ENCODE measurements around the gene RUSC1.

The RUSC1 gene

GRCh38 chr1:155296661-155297060 lies 24.0 kb upstream of the RUSC1 start:
- Histone ChIP-seq H3K27ac (ENCODE audit: low read length) (no peak overlapping the region), H3K27me3 (ENCODE audit: control insufficient read depth, insufficient read depth, low read length) (peaks cover 8% of the 10 kb centered on the region; the same call in 1 of the 2 replicates), H3K36me3 (ENCODE audit: control insufficient read depth, insufficient read depth, low read length) (no peaks in the 10 kb centered on the region), H3K4me1 (ENCODE audit: control insufficient read depth, insufficient read depth, low read length) (peaks cover 8% of the 10 kb centered on the region; the same call in 1 of the 2 replicates), H3K4me3 (ENCODE audit: low read length) (no peak overlapping the region), H3K9me3 (ENCODE audit: control insufficient read depth, insufficient read depth, low read length) (no peaks in the 10 kb centered on the region)
- no peak for DNase-seq (ENCODE audit: low read depth, low spot score)
- WGBS (ENCODE audit: insufficient coverage, insufficient read length): no CpG with 5 or more reads among the region's 3 CpGs

GRCh38 chr1:155297384-155297783 lies 23.3 kb upstream of the RUSC1 start:
- Histone ChIP-seq H3K27me3 (ENCODE audit: control insufficient read depth, insufficient read depth, low read length) (peaks cover 8% of the 10 kb centered on the region; the same call in 1 of the 2 replicates), H3K27ac (ENCODE audit: low read length) (no peak overlapping the region), H3K36me3 (ENCODE audit: control insufficient read depth, insufficient read depth, low read length) (no peaks in the 10 kb centered on the region), H3K4me3 (ENCODE audit: low read length) (no peak overlapping the region), H3K9me3 (ENCODE audit: control insufficient read depth, insufficient read depth, low read length) (no peaks in the 10 kb centered on the region), H3K4me1 (ENCODE audit: control insufficient read depth, insufficient read depth, low read length) (peaks cover 8% of the 10 kb centered on the region; the same call in 1 of the 2 replicates)
- DNase-seq (ENCODE audit: low read depth, low spot score): no peak
- 100% methylated on average over 2 of the region's 7 CpGs for WGBS (ENCODE audit: insufficient coverage, insufficient read length)

- no CpG with 5 or more reads among the region's 8 CpGs for WGBS (ENCODE audit: insufficient coverage, insufficient read length)
- no peak for DNase-seq (ENCODE audit: low read depth, low spot score)
- peaks cover 4% of the 10 kb centered on the region; the same call in 1 of the 2 replicates for H3K4me1 ChIP-seq (ENCODE audit: control insufficient read depth, insufficient read depth, low read length)
- H3K4me3 ChIP-seq (ENCODE audit: low read length): no peak overlapping the region
- H3K9me3 ChIP-seq (ENCODE audit: control insufficient read depth, insufficient read depth, low read length): no peaks in the 10 kb centered on the region
- H3K27me3 ChIP-seq (ENCODE audit: control insufficient read depth, insufficient read depth, low read length): no peaks in the 10 kb centered on the region
- no peak overlapping the region for H3K27ac ChIP-seq (ENCODE audit: low read length)
- no peaks in the 10 kb centered on the region for H3K36me3 ChIP-seq (ENCODE audit: control insufficient read depth, insufficient read depth, low read length)
These were observed 20.7 kb upstream of the RUSC1 start for GRCh38 chr1:155300024-155300423.

DNA sequence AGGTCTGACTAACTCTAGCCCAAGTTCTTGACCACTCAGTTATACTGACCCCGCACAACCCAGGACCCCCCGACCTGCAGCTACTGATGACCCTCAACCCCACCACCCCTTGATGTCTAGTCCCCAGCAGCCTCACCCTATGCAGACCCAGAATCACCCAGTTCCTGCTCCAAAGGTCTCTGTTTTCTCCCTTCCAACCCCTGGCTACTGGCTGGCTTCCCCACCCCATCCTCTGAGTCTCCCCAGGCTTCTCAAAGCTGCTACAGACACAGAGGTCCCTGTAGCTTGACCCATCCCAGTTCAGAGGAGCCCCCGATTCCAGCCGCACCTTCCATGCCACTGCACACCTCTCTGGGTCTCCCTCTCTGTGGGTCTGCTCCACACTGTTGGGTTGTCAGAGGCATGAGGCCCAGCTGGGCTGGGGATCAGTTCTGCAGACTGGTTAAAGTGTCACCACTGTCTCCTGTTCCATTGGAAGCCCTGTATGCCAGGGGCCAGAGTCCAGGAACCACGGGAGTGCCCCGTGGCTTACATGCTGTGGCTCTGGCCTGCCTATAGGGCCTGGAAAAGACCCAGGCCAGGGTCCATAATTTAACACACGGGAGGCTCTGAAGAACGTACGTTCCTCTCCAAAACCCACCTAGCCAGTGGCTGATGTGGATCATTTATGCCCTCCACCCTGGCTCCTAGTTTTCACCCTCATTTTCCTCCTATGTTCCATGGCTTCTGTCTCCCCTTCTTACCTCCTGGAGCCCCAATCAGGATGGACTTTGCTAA lies 20.0 kb upstream of the RUSC1 start:
- no peaks in the 10 kb centered on the region for H3K9me3 ChIP-seq (ENCODE audit: control insufficient read depth, insufficient read depth, low read length)
- whole genome bisulfite sequencing (ENCODE audit: insufficient coverage, insufficient read length): no CpG with 5 or more reads among the region's 9 CpGs
- no peaks in the 10 kb centered on the region for H3K27me3 ChIP-seq (ENCODE audit: control insufficient read depth, insufficient read depth, low read length)
- peaks cover 3% of the 10 kb centered on the region; the same call in 1 of the 2 replicates for H3K4me1 ChIP-seq (ENCODE audit: control insufficient read depth, insufficient read depth, low read length)
- H3K27ac ChIP-seq (ENCODE audit: low read length): no peak overlapping the region
- no peaks in the 10 kb centered on the region for H3K36me3 ChIP-seq (ENCODE audit: control insufficient read depth, insufficient read depth, low read length)
- DNase-seq (ENCODE audit: low read depth, low spot score): no peak
- no peak overlapping the region for H3K4me3 ChIP-seq (ENCODE audit: low read length)

GRCh38 chr1:155301342-155301841 lies 19.3 kb upstream of the RUSC1 start, which contains the start of gene PKLR:
PKLR (minus strand) TSS chr1:155301438; CDS start chr1:155301395, 43 bp downstream.
- H3K36me3 ChIP-seq (ENCODE audit: control insufficient read depth, insufficient read depth, low read length): no peaks in the 10 kb centered on the region
- H3K27ac ChIP-seq (ENCODE audit: low read length): no peak within 1 kb of the TSS
- H3K4me3 ChIP-seq (ENCODE audit: low read length): no peak within 1 kb of the TSS
- DNase-seq (ENCODE audit: low read depth, low spot score): no peak
- peaks cover 1% of the 10 kb centered on the region; the same call in 1 of the 2 replicates for H3K4me1 ChIP-seq (ENCODE audit: control insufficient read depth, insufficient read depth, low read length)
- no peaks in the 10 kb centered on the region for H3K27me3 ChIP-seq (ENCODE audit: control insufficient read depth, insufficient read depth, low read length)
- no CpG with 5 or more reads among the region's 5 CpGs for WGBS (ENCODE audit: insufficient coverage, insufficient read length)
- no peaks in the 10 kb centered on the region for H3K9me3 ChIP-seq (ENCODE audit: control insufficient read depth, insufficient read depth, low read length)

DNA sequence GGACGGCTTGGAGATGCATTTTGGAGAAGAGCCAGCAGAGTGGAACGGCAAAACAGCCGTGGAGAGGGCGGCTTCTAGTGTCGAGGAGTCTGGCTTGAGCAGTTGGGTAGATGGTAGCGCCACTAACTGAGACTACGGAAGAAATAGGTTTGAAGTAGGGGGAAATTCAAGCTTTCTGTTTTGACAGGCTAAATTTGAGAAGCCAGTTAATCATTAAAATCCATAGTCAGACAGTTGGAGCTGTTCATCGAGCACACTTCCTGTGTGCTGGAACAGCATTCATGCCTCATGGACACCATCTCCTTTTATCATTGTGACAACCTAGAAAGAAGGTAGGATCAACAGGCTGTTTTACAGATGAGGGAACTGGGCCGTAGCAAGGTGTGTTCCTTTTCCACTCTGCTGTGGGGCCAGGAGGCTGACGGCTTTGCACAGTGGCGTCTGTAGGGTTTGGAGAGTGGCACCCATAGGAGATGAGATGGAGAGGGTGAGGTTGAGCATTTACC lies 16.1 kb upstream of the RUSC1 start:
- no peak for DNase-seq (ENCODE audit: low read depth, low spot score)
- Histone ChIP-seq H3K36me3 (ENCODE audit: control insufficient read depth, insufficient read depth, low read length) (no peaks in the 10 kb centered on the region), H3K4me3 (ENCODE audit: low read length) (no peak overlapping the region), H3K27ac (ENCODE audit: low read length) (no peak overlapping the region), H3K4me1 (ENCODE audit: control insufficient read depth, insufficient read depth, low read length) (no peaks in the 10 kb centered on the region; the same call in 1 of the 2 replicates), H3K9me3 (ENCODE audit: control insufficient read depth, insufficient read depth, low read length) (no peaks in the 10 kb centered on the region), H3K27me3 (ENCODE audit: control insufficient read depth, insufficient read depth, low read length) (no peaks in the 10 kb centered on the region)
- no CpG with 5 or more reads among the region's 11 CpGs for WGBS (ENCODE audit: insufficient coverage, insufficient read length)

GRCh38 chr1:155305881-155306391 lies 14.8 kb upstream of the RUSC1 start:
- DNase-seq (ENCODE audit: low read depth, low spot score): no peak
- Histone ChIP-seq H3K4me1 (ENCODE audit: control insufficient read depth, insufficient read depth, low read length) (peaks cover 1% of the 10 kb centered on the region; the same call in 1 of the 2 replicates), H3K27ac (ENCODE audit: low read length) (no peak overlapping the region), H3K27me3 (ENCODE audit: control insufficient read depth, insufficient read depth, low read length) (no peaks in the 10 kb centered on the region), H3K4me3 (ENCODE audit: low read length) (no peak overlapping the region), H3K36me3 (ENCODE audit: control insufficient read depth, insufficient read depth, low read length) (no peaks in the 10 kb centered on the region), H3K9me3 (ENCODE audit: control insufficient read depth, insufficient read depth, low read length) (no peaks in the 10 kb centered on the region)
- no CpG with 5 or more reads among the region's 7 CpGs for WGBS (ENCODE audit: insufficient coverage, insufficient read length)

GRCh38 chr1:155307247-155307740 lies 13.4 kb upstream of the RUSC1 start:
- H3K9me3 ChIP-seq (ENCODE audit: control insufficient read depth, insufficient read depth, low read length): no peaks in the 10 kb centered on the region
- H3K4me3 ChIP-seq (ENCODE audit: low read length): no peak overlapping the region
- no CpG with 5 or more reads among the region's 6 CpGs for WGBS (ENCODE audit: insufficient coverage, insufficient read length)
- no peak overlapping the region for H3K27ac ChIP-seq (ENCODE audit: low read length)
- peaks cover 4% of the 10 kb centered on the region for H3K36me3 ChIP-seq (ENCODE audit: control insufficient read depth, insufficient read depth, low read length)
- no peaks in the 10 kb centered on the region for H3K27me3 ChIP-seq (ENCODE audit: control insufficient read depth, insufficient read depth, low read length)
- peaks cover 1% of the 10 kb centered on the region; the same call in 1 of the 2 replicates for H3K4me1 ChIP-seq (ENCODE audit: control insufficient read depth, insufficient read depth, low read length)
- DNase-seq (ENCODE audit: low read depth, low spot score): no peak

DNA sequence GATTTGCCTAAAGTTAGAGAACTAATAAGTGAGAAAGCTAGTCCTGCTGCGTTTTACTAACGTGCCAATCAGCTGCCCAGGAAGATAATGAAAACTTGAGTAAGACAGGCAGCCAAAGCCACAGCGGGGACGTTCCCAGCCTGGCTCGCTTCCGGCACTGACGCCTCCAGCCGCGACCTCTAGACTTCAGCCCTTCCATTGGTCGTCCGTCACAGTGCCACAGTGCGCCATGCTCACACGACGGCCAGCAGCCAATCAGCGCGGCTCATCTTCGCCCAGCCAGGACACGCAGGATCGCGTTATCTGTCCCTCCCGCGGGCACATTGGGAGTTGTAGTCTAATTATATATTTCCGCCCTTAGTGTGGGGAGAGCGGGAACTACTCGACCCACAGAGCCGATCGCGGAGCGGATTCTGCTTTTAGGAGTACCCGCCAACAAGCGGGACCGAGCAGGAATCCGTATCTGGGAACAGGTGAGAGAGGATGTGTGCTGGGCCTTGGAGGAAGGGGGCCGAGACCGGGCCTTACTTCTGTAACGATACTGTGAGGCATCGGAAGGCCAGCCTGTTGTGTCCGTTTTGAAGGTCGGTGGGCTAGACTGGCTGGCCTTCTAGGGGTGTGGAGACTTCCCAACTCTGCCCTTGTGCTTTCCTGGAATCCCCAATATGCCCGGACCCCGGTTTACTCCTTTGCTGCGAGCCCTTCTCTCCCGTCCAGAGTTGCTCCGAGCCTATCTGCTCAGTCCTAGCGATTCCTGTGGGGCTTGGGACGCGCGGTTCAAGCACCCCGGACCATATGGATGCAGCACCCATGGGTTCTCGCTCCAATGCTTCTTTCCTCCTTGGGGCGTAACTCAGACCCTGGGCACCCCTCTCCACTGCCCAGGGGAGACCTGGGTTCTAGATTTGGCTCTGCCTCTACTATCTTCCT lies 11.9 kb upstream of the RUSC1 start, which contains the start of gene FDPS:
Gene FDPS (plus strand): TSS at position 374 of the 930 bp plus-strand sequence. CDS start 924 bp downstream, outside the sequence.
- H3K36me3 ChIP-seq (ENCODE audit: control insufficient read depth, insufficient read depth, low read length): peaks cover 10% of the 10 kb centered on the region
- no peaks in the 10 kb centered on the region for H3K9me3 ChIP-seq (ENCODE audit: control insufficient read depth, insufficient read depth, low read length)
- no CpG with 5 or more reads among the region's 51 CpGs for WGBS (ENCODE audit: insufficient coverage, insufficient read length)
- peaks cover 1% of the 10 kb centered on the region; the same call in 1 of the 2 replicates for H3K4me1 ChIP-seq (ENCODE audit: control insufficient read depth, insufficient read depth, low read length)
- H3K27ac ChIP-seq (ENCODE audit: low read length): no peak within 1 kb of the TSS
- peak; percentile 99 for DNase-seq (ENCODE audit: low read depth, low spot score)
- no peaks in the 10 kb centered on the region for H3K27me3 ChIP-seq (ENCODE audit: control insufficient read depth, insufficient read depth, low read length)
- H3K4me3 ChIP-seq (ENCODE audit: low read length): peak within 1 kb of the TSS; percentile 76

Data from iPS DF 6.9 (cell line).